Left lobe of liver (tissue), 2 donors: Measurements from ENCODE around the gene GOLGA6L22. TPM values are rescaled to one million over a fixed set of nuclear protein-coding genes. Genes with fewer than 3 reads are reported as not detected.
"Not testable (repeated sequence)": the region's sequence is repeated elsewhere in the genome, so short reads cannot be mapped to it uniquely, and the experiment has no call there.

Source experiments
- ATAC-seq: fragments of 200-7000 bp; cut with Tn5 transposase; one replicate; pipeline ENCODE4 v1.9.1; 2020; ENCODE audit warnings: mild to moderate bottlenecking, moderate library complexity
- DNase-seq: peaks from one replicate; pipeline ENCODE4 v3.0.0-alpha.2; 2020; ENCODE audit warnings: low spot score
- total RNA-seq: library from RNA; stranded (reverse); gene quantifications from one replicate; pipeline ENCODE4 v1.2.1, GENCODE V29; 2021
- donor health status: DM: no; HTN: no; CAD: no; lungs with moderate emphysema.
- donor health status: DM: no; HTN: yes; CAD: no.

GOLGA6L22 gene
- total RNA-seq, result 0.05 TPM

- DNase-seq, ATAC-seq: not testable (repeated sequence)
Observed at GRCh38 chr15:22458603-22459002, at the start of gene GOLGA6L22. Gene GOLGA6L22, plus strand, starts transcription at chr15:22458903. Its CDS starts 91 bp downstream, at chr15:22458994.

- not testable (repeated sequence) for DNase-seq
Observed at GRCh38 chr15:22417288-22417687, 41.4 kb upstream of the GOLGA6L22 start.

GRCh38 chr15:22417795-22418194, 40.9 kb upstream of the GOLGA6L22 start:
- ATAC-seq, result peak; percentile 85
- DNase-seq, result not testable (repeated sequence)

More at GRCh38 chr15:22417288-22417687, 41.4 kb upstream of the GOLGA6L22 start:
- ATAC-seq, result peak; percentile 77

- DNase-seq, result not testable (repeated sequence)
- ATAC-seq, result peak; percentile 59
Observed at GRCh38 chr15:22418212-22418611, 40.5 kb upstream of the GOLGA6L22 start.

- peak; percentile 60 for ATAC-seq
- not testable (repeated sequence) for DNase-seq
Observed at GRCh38 chr15:22418666-22419065, 40.0 kb upstream of the GOLGA6L22 start.

GRCh38 chr15:22420340-22420739, 38.4 kb upstream of the GOLGA6L22 start:
- ATAC-seq, DNase-seq: not testable (repeated sequence)

- DNase-seq, ATAC-seq: not testable (repeated sequence)
Observed at GRCh38 chr15:22429426-22429825, 29.3 kb upstream of the GOLGA6L22 start.

GRCh38 chr15:22431687-22432086, 27.0 kb upstream of the GOLGA6L22 start:
- not testable (repeated sequence) for ATAC-seq, DNase-seq

- peak; percentile 61 for ATAC-seq
- DNase-seq, result peak; percentile 65
Observed at GRCh38 chr15:22494490-22495113, 35.9 kb downstream of the GOLGA6L22 start.

- ATAC-seq, DNase-seq: not testable (repeated sequence)
Observed at GRCh38 chr15:22497200-22497599, 38.5 kb downstream of the GOLGA6L22 start.

GRCh38 chr15:22498220-22498925, 39.7 kb downstream of the GOLGA6L22 start:
- not testable (repeated sequence) for DNase-seq, ATAC-seq

- DNase-seq, ATAC-seq: not testable (repeated sequence)
Observed at GRCh38 chr15:22502272-22502671, 43.6 kb downstream of the GOLGA6L22 start.

- DNase-seq, ATAC-seq: not testable (repeated sequence)
Observed at GRCh38 chr15:22506959-22507358, 48.3 kb downstream of the GOLGA6L22 start.

GRCh38 chr15:22516140-22516539, 57.4 kb downstream of the GOLGA6L22 start:
- not testable (repeated sequence) for DNase-seq, ATAC-seq
